IMR-90 (cell line): ENCODE data around the gene SLC12A8. TPM values are rescaled to one million over a fixed set of nuclear protein-coding genes. Genes with fewer than 3 reads are reported as not detected.

Source experiments
- ATAC-seq: fragments of 200-7000 bp; cut with Tn5 transposase; 2 replicates; pipeline ENCODE4 v1.9.1; 2020; ENCODE audit warnings: low read depth, mild to moderate bottlenecking, moderate library complexity
- BruUV-seq: library from RNA; stranded (reverse); fragments of 400-500 nt; replicated peaks from 2 replicates; lab custom pipeline; 2021; lab: Mats Ljungman, UMichigan
- CTCF ChIA-PET: fragments of 300-600 bp; formaldehyde crosslinking; extraction: SDS; loops from one replicate; lab custom pipeline; 2021; ENCODE audit warnings: antibody characterized with exemption; lab: Yijun Ruan, JAX
- POLR2A ChIA-PET: fragments of 300-600 bp; sonication (Branson Sonifier 250); formaldehyde crosslinking; loops from one replicate; lab custom pipeline; 2022; ENCODE audit warnings: antibody characterized with exemption; ENCODE audit not compliant: unreplicated experiment; lab: Charles Lee
- DNase-seq: peaks from one replicate; pipeline ENCODE4 v3.0.0; 2013
- H2AFZ ChIP-seq: replicated peaks from 2 replicates; pipeline ENCODE3; 2013; ENCODE audit warnings: low read length, mild to moderate bottlenecking; ENCODE audit not compliant: poor library complexity
- H2AK5ac ChIP-seq: 2 replicates; pipeline ENCODE4 v1.6.1; 2013; ENCODE audit warnings: low read depth, low read length, inconsistent platforms
- H2AK9ac ChIP-seq: replicated peaks from 2 replicates; pipeline ENCODE3; 2013; ENCODE audit warnings: mild to moderate bottlenecking, low read depth, low read length, moderate library complexity; ENCODE audit not compliant: poor library complexity
- H2BK120ac ChIP-seq: 2 replicates; pipeline ENCODE4 v1.6.1; 2013; ENCODE audit warnings: low read depth, low read length, inconsistent platforms
- H2BK15ac ChIP-seq: 3 replicates; pipeline ENCODE4 v1.6.1; 2013; ENCODE audit warnings: low read depth, low read length, inconsistent platforms
- H2BK20ac ChIP-seq: 2 replicates; pipeline ENCODE4 v1.6.1; 2013; ENCODE audit warnings: low read depth, mild to moderate bottlenecking, inconsistent platforms, low read length, moderate library complexity
- H2BK5ac ChIP-seq: 2 replicates; pipeline ENCODE4 v1.6.1; 2013; ENCODE audit warnings: mild to moderate bottlenecking, low read depth, low read length, inconsistent platforms; ENCODE audit not compliant: poor library complexity, severe bottlenecking
- H3K14ac ChIP-seq: replicated peaks from 2 replicates; pipeline ENCODE4 v1.6.1; 2013; ENCODE audit warnings: low read depth, low read length, inconsistent platforms
- H3K18ac ChIP-seq: 2 replicates; pipeline ENCODE4 v1.6.1; 2013; ENCODE audit warnings: low read depth, low read length, control low read depth
- H3K23ac ChIP-seq: 2 replicates; pipeline ENCODE4 v1.6.1; 2013; ENCODE audit warnings: low read depth, low read length, inconsistent platforms
- H3K27ac ChIP-seq: 2 replicates; pipeline ENCODE4 v1.5.1; 2013; ENCODE audit warnings: mild to moderate bottlenecking, control low read depth, low read length; ENCODE audit not compliant: insufficient read depth
- H3K27me3 ChIP-seq: 2 replicates; pipeline ENCODE4 v1.6.1; 2013; ENCODE audit warnings: low read length; ENCODE audit not compliant: control insufficient read depth, insufficient read depth
- H3K36me3 ChIP-seq: 2 replicates; pipeline ENCODE4 v1.6.1; 2013; ENCODE audit warnings: low read length, mixed read lengths; ENCODE audit not compliant: control insufficient read depth, insufficient read depth
- H3K4ac ChIP-seq: 2 replicates; pipeline ENCODE4 v1.6.1; 2013; ENCODE audit warnings: low read depth, low read length, inconsistent platforms
- H3K4me1 ChIP-seq: 2 replicates; pipeline ENCODE4 v1.6.1; 2013; ENCODE audit warnings: low read length, mixed read lengths; ENCODE audit not compliant: control insufficient read depth, insufficient read depth
- H3K4me2 ChIP-seq: 2 replicates; pipeline ENCODE4 v1.6.1; 2013; ENCODE audit warnings: low read depth, mild to moderate bottlenecking, control low read depth, low read length, moderate library complexity
- H3K4me3 ChIP-seq: 2 replicates; pipeline ENCODE4 v1.5.1; 2013; ENCODE audit warnings: low read depth, mild to moderate bottlenecking, control low read depth, low read length, moderate library complexity; ENCODE audit not compliant: insufficient read depth
- H3K56ac ChIP-seq: 2 replicates; pipeline ENCODE4 v1.6.1; 2013; ENCODE audit warnings: low read length, inconsistent platforms; ENCODE audit not compliant: insufficient read depth; ENCODE audit errors: extremely low read depth
- H3K79me1 ChIP-seq, 2 experiments: 2 replicates each; pipeline ENCODE4 v1.6.1; 2013; ENCODE audit warnings: low read length in 2 of 2, inconsistent platforms in 1 of 2, low read depth in 1 of 2
- H3K9ac ChIP-seq: 2 replicates; pipeline ENCODE4 v1.6.1; 2013; ENCODE audit warnings: low read depth, low read length, control low read depth
- H3K9me1 ChIP-seq: 2 replicates; pipeline ENCODE4 v1.6.1; 2013; ENCODE audit warnings: low read length, inconsistent platforms; ENCODE audit not compliant: insufficient read depth
- H3K9me3 ChIP-seq: 2 replicates; pipeline ENCODE4 v1.6.1; 2013; ENCODE audit warnings: low read length; ENCODE audit not compliant: control insufficient read depth, insufficient read depth
- H4K20me1 ChIP-seq: 2 replicates; pipeline ENCODE4 v1.6.1; 2013; ENCODE audit warnings: low read length, inconsistent platforms; ENCODE audit not compliant: insufficient read depth
- H4K5ac ChIP-seq: 2 replicates; pipeline ENCODE4 v1.6.1; 2013; ENCODE audit warnings: mild to moderate bottlenecking, low read depth, low read length, control low read depth
- H4K8ac ChIP-seq, 2 experiments: 2 replicates each; pipeline ENCODE4 v1.6.1; 2013; ENCODE audit warnings: low read depth in 2 of 2, low read length in 2 of 2, control low read depth in 1 of 2, inconsistent platforms in 1 of 2
- H4K91ac ChIP-seq: 2 replicates; pipeline ENCODE4 v1.6.1; 2013; ENCODE audit warnings: low read depth, low read length, inconsistent platforms; ENCODE audit not compliant: insufficient read depth
- FOS ChIP-seq: fragments of 150-350 bp; IDR thresholded peaks from 2 replicates; pipeline ENCODE4 v1.6.1; 2016; ENCODE audit warnings: low read depth, low read length
- MAZ ChIP-seq: IDR thresholded peaks from 2 replicates; pipeline ENCODE4 v1.6.1; 2012; ENCODE audit warnings: low read depth, mild to moderate bottlenecking, low read length, improper control_type of control experiment, moderate library complexity, borderline replicate concordance
- POLR2A ChIP-seq: IDR thresholded peaks from 2 replicates; pipeline ENCODE4 v1.6.1; 2012; ENCODE audit warnings: mild to moderate bottlenecking, low read depth, low read length
- RAD21 ChIP-seq: IDR thresholded peaks from 2 replicates; pipeline ENCODE4 v1.6.1; 2012; ENCODE audit warnings: low read length, improper control_type of control experiment
- RCOR1 ChIP-seq: IDR thresholded peaks from 2 replicates; pipeline ENCODE4 v1.6.1; 2012; ENCODE audit warnings: mild to moderate bottlenecking, low read length, improper control_type of control experiment; ENCODE audit not compliant: insufficient replicate concordance
- RFX5 ChIP-seq: IDR thresholded peaks from 2 replicates; pipeline ENCODE4 v1.8.0; 2012; ENCODE audit warnings: low read depth, mild to moderate bottlenecking, low read length, moderate library complexity
- WGBS, 2 experiments: methylation state at CpG; one replicate each; pipeline versions ENCODE4 v1.1.5 to v1.1.7; 2013; ENCODE audit warnings: missing lambda C conversion rate in 2 of 2; ENCODE audit not compliant: insufficient read length in 1 of 2; ENCODE audit errors: extremely low coverage in 2 of 2; 5-methylcytosine and 5-hydroxymethylcytosine counted together
- dilution Hi-C: fragments of 300-500 bp; cut with HindIII; formaldehyde crosslinking; loops from one replicate; pipeline ENCODE4 v1.14.3; 2018; ENCODE audit warnings: low sequenced_read_pairs; ENCODE audit not compliant: unreplicated experiment
- in situ Hi-C: fragments of 300-500 bp; cut with MboI; formaldehyde crosslinking; loops from 3 replicates; pipeline ENCODE4 v1.14.3; 2019; ENCODE audit warnings: low sequenced_read_pairs, inconsistent platforms, mixed read lengths
- intact Hi-C: fragments of 100-400 bp; cut with micrococcal nuclease; formaldehyde crosslinking; loops from 2 replicates; pipeline ENCODE4 v1.10.0; 2022
- polyA plus RNA-seq, 3 experiments: library from polyadenylated mRNA; depleted of rRNA; stranded (reverse); fragments of >200 nt; gene quantifications; 2 replicates each; pipeline ENCODE4 v1.2.3, GENCODE V29; 2012; ENCODE audit warnings: low replicate concordance in 1 of 3
- total RNA-seq: library from RNA; depleted of rRNA; stranded (reverse); fragments of >200 nt; gene quantifications from 2 replicates; pipeline ENCODE4 v1.2.3, GENCODE V29; 2012
- TF ChIP-seq, protein P1 (sequence below): conservative IDR thresholded peaks from 2 replicates; pipeline ENCODE4 v1.5.1; 2012; ENCODE audit warnings: mild to moderate bottlenecking, low read depth, low read length, improper control_type of control experiment
- TF ChIP-seq, protein P2 (sequence below): fragments of 150-350 bp; IDR thresholded peaks from 2 replicates; pipeline ENCODE4 v1.6.1; 2017; ENCODE audit warnings: mild to moderate bottlenecking, antibody characterized with exemption, low read length, low read depth

Gene SLC12A8
- total and polyA plus RNA-seq, 2 of the 4 experiments (the other 2 are of a cell fraction) = 2.2 to 4.3 TPM

DNA sequence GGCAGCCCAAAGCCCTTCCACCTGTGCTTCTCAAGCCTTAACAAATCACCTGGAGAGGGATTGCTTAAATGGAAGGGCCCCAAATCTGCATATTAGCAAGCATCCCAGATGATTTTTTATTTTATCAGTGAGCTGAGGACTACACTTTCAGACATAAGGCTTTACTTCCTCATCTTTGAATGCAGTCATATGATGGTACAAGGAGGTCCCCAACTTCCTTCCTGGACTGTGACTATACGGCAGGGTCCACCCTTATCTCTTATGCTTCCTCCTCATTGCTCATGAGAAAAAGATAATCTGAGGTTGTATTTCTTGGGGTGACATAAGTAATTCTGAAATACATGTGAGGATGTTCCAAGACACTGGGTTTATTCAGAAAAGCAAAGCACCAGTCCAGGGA is 143.1 kb downstream of the SLC12A8 start:
- CTCF ChIA-PET = no interaction called here
- no peak for ATAC-seq

More for the DNA sequence above, 143.1 kb downstream of the SLC12A8 start:
- Histone ChIP-seq H2AK9ac (no peak overlapping the region), H3K27me3 (no peaks in the 10 kb centered on the region), H3K4me3 (no peak overlapping the region), H3K23ac (0 out of 2 replicates have a peak overlapping the region, but pooled peaks have one; percentile 46), H3K36me3 (no peaks in the 10 kb centered on the region), H2BK15ac (no peak overlapping the region; the same call in 1 of the 3 replicates), H3K4me1 (peaks cover 16% of the 10 kb centered on the region), H3K4me2 (no peak overlapping the region), H2BK120ac (peak overlapping the region; percentile 34; the same call in 1 of the 2 replicates), H2AK5ac (peak overlapping the region; percentile 75; the same call in 1 of the 2 replicates), H3K14ac (no peak overlapping the region; the same call in 1 of the 2 replicates), H4K91ac (peak overlapping the region; percentile 53; the same call in 1 of the 2 replicates), H3K4ac (peak overlapping the region; percentile 40; the same call in 1 of the 2 replicates), H2AFZ (no peak overlapping the region), H2BK20ac (peak overlapping the region; percentile 16; the same call in 1 of the 2 replicates), H3K9me3 (no peaks in the 10 kb centered on the region), H3K56ac (no peak overlapping the region), H4K5ac (no peak overlapping the region), H2BK5ac (no peak overlapping the region), H3K9ac (no peak overlapping the region), H3K9me1 (peaks cover 5% of the 10 kb centered on the region), H4K8ac (0 out of 4 replicates have a peak overlapping the region, but pooled peaks of 1 of the 2 experiments have one; percentile 9), H3K79me1 (no peaks in the 10 kb centered on the region), H3K27ac (no peak overlapping the region), H3K18ac (no peak overlapping the region; the same call in 1 of the 2 replicates), H4K20me1 (no peaks in the 10 kb centered on the region)
- intact Hi-C loops = no loop called here
- TF ChIP-seq, protein P1, sequence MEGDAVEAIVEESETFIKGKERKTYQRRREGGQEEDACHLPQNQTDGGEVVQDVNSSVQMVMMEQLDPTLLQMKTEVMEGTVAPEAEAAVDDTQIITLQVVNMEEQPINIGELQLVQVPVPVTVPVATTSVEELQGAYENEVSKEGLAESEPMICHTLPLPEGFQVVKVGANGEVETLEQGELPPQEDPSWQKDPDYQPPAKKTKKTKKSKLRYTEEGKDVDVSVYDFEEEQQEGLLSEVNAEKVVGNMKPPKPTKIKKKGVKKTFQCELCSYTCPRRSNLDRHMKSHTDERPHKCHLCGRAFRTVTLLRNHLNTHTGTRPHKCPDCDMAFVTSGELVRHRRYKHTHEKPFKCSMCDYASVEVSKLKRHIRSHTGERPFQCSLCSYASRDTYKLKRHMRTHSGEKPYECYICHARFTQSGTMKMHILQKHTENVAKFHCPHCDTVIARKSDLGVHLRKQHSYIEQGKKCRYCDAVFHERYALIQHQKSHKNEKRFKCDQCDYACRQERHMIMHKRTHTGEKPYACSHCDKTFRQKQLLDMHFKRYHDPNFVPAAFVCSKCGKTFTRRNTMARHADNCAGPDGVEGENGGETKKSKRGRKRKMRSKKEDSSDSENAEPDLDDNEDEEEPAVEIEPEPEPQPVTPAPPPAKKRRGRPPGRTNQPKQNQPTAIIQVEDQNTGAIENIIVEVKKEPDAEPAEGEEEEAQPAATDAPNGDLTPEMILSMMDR = no peak
- TF ChIP-seq RCOR1 (no peak), POLR2A (no peak), MAZ (no peak), RAD21 (no peak), RFX5 (no peak), FOS (no peak)
- TF ChIP-seq, protein P2, sequence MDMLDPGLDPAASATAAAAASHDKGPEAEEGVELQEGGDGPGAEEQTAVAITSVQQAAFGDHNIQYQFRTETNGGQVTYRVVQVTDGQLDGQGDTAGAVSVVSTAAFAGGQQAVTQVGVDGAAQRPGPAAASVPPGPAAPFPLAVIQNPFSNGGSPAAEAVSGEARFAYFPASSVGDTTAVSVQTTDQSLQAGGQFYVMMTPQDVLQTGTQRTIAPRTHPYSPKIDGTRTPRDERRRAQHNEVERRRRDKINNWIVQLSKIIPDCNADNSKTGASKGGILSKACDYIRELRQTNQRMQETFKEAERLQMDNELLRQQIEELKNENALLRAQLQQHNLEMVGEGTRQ = no peak
- in situ Hi-C loops = no loop called here
- BruUV-seq = no TSS peak
- no CpG with 5 or more reads among the region's 1 CpG for WGBS, 2 experiments
- dilution Hi-C loops = no loop called here
- POLR2A ChIA-PET = no interaction called here
- DNase-seq = no peak
